ENCODE measurements around the gene CSNK1G1. TPM values are rescaled to one million over a fixed set of nuclear protein-coding genes. Genes with fewer than 3 reads are reported as not detected.
"Not testable (repeated sequence)": the region's sequence is repeated elsewhere in the genome, so short reads cannot be mapped to it uniquely, and the experiment has no call there.

Gene CSNK1G1
- total RNA-seq, 1 experiment from 2014 or later = 12.6 TPM

- DNase-seq (ENCODE audit: low spot score) = no peak
Observed at GRCh38 chr15:64349375-64349774, 6.6 kb downstream of the CSNK1G1 start.

- no peak for DNase-seq (ENCODE audit: low spot score)
Observed at GRCh38 chr15:64348455-64348854, 7.5 kb downstream of the CSNK1G1 start.

GRCh38 chr15:64346242-64346641 is 9.7 kb downstream of the CSNK1G1 start:
- not testable (repeated sequence) for DNase-seq (ENCODE audit: low spot score)

GRCh38 chr15:64344651-64345294 is 11.2 kb downstream of the CSNK1G1 start:
- DNase-seq (ENCODE audit: low spot score) = peak; percentile 30

GRCh38 chr15:64343841-64344240 is 12.1 kb downstream of the CSNK1G1 start:
- DNase-seq (ENCODE audit: low spot score) = no peak

GRCh38 chr15:64343222-64343621 is 12.8 kb downstream of the CSNK1G1 start:
- DNase-seq (ENCODE audit: low spot score) = no peak

GRCh38 chr15:64341961-64342360 is 14.0 kb downstream of the CSNK1G1 start:
- no peak for DNase-seq (ENCODE audit: low spot score)

GRCh38 chr15:64340355-64340754 is 15.6 kb downstream of the CSNK1G1 start:
- DNase-seq (ENCODE audit: low spot score) = no peak

GRCh38 chr15:64337761-64338160 is 18.2 kb downstream of the CSNK1G1 start:
- no peak for DNase-seq (ENCODE audit: low spot score)

- peak; percentile 75 for DNase-seq (ENCODE audit: low spot score)
Observed at GRCh38 chr15:64333986-64334929, 21.7 kb downstream of the CSNK1G1 start.

- no peak for DNase-seq (ENCODE audit: low spot score)
Observed at GRCh38 chr15:64333516-64333915, 22.5 kb downstream of the CSNK1G1 start.

GRCh38 chr15:64331668-64332067 is 24.3 kb downstream of the CSNK1G1 start:
- DNase-seq (ENCODE audit: low spot score) = not testable (repeated sequence)

- DNase-seq (ENCODE audit: low spot score) = not testable (repeated sequence)
Observed at GRCh38 chr15:64326975-64327374, 29.0 kb downstream of the CSNK1G1 start.

GRCh38 chr15:64326458-64326857 is 29.5 kb downstream of the CSNK1G1 start:
- DNase-seq (ENCODE audit: low spot score) = peak; percentile 34

- no peak for DNase-seq (ENCODE audit: low spot score)
Observed at GRCh38 chr15:64324165-64324877, 31.7 kb downstream of the CSNK1G1 start.

GRCh38 chr15:64315216-64315615 is 40.8 kb downstream of the CSNK1G1 start:
- no peak for DNase-seq (ENCODE audit: low spot score)

GRCh38 chr15:64314456-64314855 is 41.5 kb downstream of the CSNK1G1 start:
- DNase-seq (ENCODE audit: low spot score) = no peak

- no peak for DNase-seq (ENCODE audit: low spot score)
Observed at GRCh38 chr15:64311566-64311965, 44.4 kb downstream of the CSNK1G1 start.

GRCh38 chr15:64310036-64310435 is 45.9 kb downstream of the CSNK1G1 start:
- no peak for DNase-seq (ENCODE audit: low spot score)

GRCh38 chr15:64305261-64305660 is 50.7 kb downstream of the CSNK1G1 start:
- DNase-seq (ENCODE audit: low spot score) = no peak

GRCh38 chr15:64289550-64289949 is 66.4 kb downstream of the CSNK1G1 start:
- no peak for DNase-seq (ENCODE audit: low spot score)

GRCh38 chr15:64288999-64289398 is 67.0 kb downstream of the CSNK1G1 start:
- no peak for DNase-seq (ENCODE audit: low spot score)
